HEK293 (cell line): Measurements from ENCODE around the gene THRA.

Experiments used
- CTCF ChIA-PET: fragments of 350-600 bp; formaldehyde crosslinking; extraction: SDS; loops from one replicate; lab custom pipeline; 2021; ENCODE audit warnings: antibody characterized with exemption; lab: Yijun Ruan, JAX
- POLR2A ChIA-PET: fragments of 300-600 bp; formaldehyde crosslinking; extraction: SDS; loops from one replicate; lab custom pipeline; 2020; ENCODE audit warnings: antibody characterized with exemption, inconsistent platforms; lab: Yijun Ruan, JAX
- H3K27ac ChIP-seq: fragments of 200-500 bp; sonication (Bioruptor generic); 2 replicates; pipeline ENCODE4 v1.5.1; 2014; ENCODE audit warnings: low read depth, low read length, control low read depth, inconsistent platforms; ENCODE audit errors: extremely low read depth
- H3K36me3 ChIP-seq, 2 experiments: fragments of 200-500 bp in 1 of 2; sonication (Bioruptor generic) in 1 of 2; 1 replicate in 1 of 2; 2 replicates in 1 of 2; pipeline ENCODE4 v1.5.1; 2014 to 2017; ENCODE audit warnings: inconsistent platforms in 2 of 2, low read length in 2 of 2; ENCODE audit not compliant: control insufficient read depth in 2 of 2, insufficient read depth in 1 of 2
- H3K4me1 ChIP-seq: fragments of 200-500 bp; sonication (Bioruptor generic); 2 replicates; pipeline ENCODE4 v1.5.1; 2014; ENCODE audit warnings: mild to moderate bottlenecking, low read length, inconsistent platforms; ENCODE audit not compliant: control insufficient read depth, insufficient read depth
- H3K4me3 ChIP-seq: 2 replicates; pipeline ENCODE4 v1.5.1; 2011; ENCODE audit warnings: low read depth, mild to moderate bottlenecking, control low read depth, low read length, moderate library complexity
- H3K9me3 ChIP-seq: fragments of 200-500 bp; sonication (Bioruptor generic); 2 replicates; pipeline ENCODE4 v1.5.1; 2014; ENCODE audit warnings: low read depth, low read length, inconsistent platforms; ENCODE audit not compliant: control insufficient read depth, insufficient read depth
- WT1 ChIP-seq: fragments of 450-650 bp; formaldehyde crosslinking; IDR thresholded peaks from 2 replicates; pipeline ENCODE4 v1.5.1; 2016; ENCODE audit warnings: missing biosample characterization, missing genetic modification characterization
- ZNF274 ChIP-seq, 2 experiments: fragments of 200-500 bp in 1 of 2; fragments of 450-650 bp in 1 of 2; sonication (Bioruptor generic) in 1 of 2; formaldehyde crosslinking in 1 of 2; IDR thresholded peaks; 2 replicates each; pipeline versions ENCODE4 v1.5.1 to v1.6.1; 2014 to 2016; ENCODE audit warnings: borderline replicate concordance in 1 of 2, inconsistent platforms in 1 of 2, low read length in 1 of 2, missing biosample characterization in 1 of 2, missing genetic modification characterization in 1 of 2
- ZNF366 ChIP-seq: fragments of 450-650 bp; formaldehyde crosslinking; conservative IDR thresholded peaks from 2 replicates; pipeline ENCODE4 v1.5.1; 2016; ENCODE audit warnings: missing biosample characterization, missing genetic modification characterization
- ZNF558 ChIP-seq: fragments of 450-650 bp; formaldehyde crosslinking; IDR thresholded peaks from 2 replicates; pipeline ENCODE4 v1.5.1; 2016; ENCODE audit warnings: missing biosample characterization, missing genetic modification characterization
- TF ChIP-seq, protein P1 (sequence below): fragments of 450-650 bp; formaldehyde crosslinking; IDR thresholded peaks from 2 replicates; pipeline ENCODE4 v1.5.1; 2017; ENCODE audit warnings: missing biosample characterization, missing genetic modification characterization
- TF ChIP-seq, protein P2 (sequence below): fragments of 450-650 bp; formaldehyde crosslinking; IDR thresholded peaks from 2 replicates; pipeline ENCODE4 v1.5.1; 2016; ENCODE audit warnings: missing biosample characterization, missing genetic modification characterization
- TF ChIP-seq, protein P3 (sequence below): fragments of 450-650 bp; formaldehyde crosslinking; IDR thresholded peaks from 2 replicates; pipeline ENCODE4 v1.5.1; 2016; ENCODE audit warnings: missing biosample characterization, missing genetic modification characterization
- TF ChIP-seq, protein P4 (sequence below): fragments of 450-650 bp; formaldehyde crosslinking; IDR thresholded peaks from 2 replicates; pipeline ENCODE4 v1.5.1; 2016; ENCODE audit warnings: missing biosample characterization, missing genetic modification characterization

The THRA gene

DNA sequence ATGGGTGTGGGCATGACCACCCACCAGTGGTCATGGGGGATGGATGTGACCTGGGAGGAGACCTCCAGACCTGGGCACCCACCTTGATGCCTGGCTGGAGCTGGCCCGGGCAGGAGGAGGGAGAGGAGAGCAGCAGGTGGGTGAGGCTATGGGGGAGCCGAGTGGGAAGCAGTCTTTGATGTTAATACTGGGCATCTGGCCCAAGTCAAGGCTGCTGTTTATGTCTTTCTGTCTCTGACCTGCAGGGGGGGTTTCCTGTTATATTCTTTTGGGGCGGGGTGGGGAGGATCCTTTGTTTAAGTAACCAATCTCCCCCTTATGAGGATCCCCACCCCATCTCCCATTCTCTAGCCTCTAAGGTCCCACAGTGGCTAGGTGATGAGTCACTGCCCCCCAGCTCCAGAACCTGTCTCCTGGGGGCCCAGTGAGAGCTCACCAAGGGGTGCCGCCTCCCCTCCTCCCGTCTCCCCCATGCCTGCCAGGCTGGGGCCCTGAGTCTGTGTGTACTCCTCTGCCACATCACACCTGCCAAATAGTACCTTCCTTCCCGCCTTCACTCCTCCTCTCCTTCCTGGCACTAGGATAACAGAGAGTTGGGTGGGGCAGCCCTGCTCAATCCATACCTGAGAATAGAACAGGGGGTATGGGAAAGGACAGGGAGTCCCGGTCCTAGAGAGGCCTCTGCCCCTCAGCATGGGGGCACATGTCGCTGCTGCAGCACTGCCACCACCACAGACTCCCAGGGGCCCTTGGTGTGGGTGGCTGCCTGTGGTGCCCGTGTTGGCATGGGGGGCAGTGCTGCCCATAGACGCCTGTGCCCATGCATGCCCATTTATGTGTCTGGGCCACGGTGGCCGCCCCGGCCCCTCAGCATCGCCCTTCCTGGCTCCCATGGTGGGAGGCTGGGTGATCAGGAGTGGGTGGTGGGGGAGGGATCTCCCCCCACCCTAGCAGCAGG lies 7.3 kb downstream of the THRA start (continued):
- TF ChIP-seq, protein P1, sequence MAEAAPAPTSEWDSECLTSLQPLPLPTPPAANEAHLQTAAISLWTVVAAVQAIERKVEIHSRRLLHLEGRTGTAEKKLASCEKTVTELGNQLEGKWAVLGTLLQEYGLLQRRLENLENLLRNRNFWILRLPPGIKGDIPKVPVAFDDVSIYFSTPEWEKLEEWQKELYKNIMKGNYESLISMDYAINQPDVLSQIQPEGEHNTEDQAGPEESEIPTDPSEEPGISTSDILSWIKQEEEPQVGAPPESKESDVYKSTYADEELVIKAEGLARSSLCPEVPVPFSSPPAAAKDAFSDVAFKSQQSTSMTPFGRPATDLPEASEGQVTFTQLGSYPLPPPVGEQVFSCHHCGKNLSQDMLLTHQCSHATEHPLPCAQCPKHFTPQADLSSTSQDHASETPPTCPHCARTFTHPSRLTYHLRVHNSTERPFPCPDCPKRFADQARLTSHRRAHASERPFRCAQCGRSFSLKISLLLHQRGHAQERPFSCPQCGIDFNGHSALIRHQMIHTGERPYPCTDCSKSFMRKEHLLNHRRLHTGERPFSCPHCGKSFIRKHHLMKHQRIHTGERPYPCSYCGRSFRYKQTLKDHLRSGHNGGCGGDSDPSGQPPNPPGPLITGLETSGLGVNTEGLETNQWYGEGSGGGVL (tag by site-specific recombination) = peak; percentile 50
- TF ChIP-seq, protein P2, sequence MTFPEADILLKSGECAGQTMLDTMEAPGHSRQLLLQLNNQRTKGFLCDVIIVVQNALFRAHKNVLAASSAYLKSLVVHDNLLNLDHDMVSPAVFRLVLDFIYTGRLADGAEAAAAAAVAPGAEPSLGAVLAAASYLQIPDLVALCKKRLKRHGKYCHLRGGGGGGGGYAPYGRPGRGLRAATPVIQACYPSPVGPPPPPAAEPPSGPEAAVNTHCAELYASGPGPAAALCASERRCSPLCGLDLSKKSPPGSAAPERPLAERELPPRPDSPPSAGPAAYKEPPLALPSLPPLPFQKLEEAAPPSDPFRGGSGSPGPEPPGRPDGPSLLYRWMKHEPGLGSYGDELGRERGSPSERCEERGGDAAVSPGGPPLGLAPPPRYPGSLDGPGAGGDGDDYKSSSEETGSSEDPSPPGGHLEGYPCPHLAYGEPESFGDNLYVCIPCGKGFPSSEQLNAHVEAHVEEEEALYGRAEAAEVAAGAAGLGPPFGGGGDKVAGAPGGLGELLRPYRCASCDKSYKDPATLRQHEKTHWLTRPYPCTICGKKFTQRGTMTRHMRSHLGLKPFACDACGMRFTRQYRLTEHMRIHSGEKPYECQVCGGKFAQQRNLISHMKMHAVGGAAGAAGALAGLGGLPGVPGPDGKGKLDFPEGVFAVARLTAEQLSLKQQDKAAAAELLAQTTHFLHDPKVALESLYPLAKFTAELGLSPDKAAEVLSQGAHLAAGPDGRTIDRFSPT = peak; percentile 99

DNA sequence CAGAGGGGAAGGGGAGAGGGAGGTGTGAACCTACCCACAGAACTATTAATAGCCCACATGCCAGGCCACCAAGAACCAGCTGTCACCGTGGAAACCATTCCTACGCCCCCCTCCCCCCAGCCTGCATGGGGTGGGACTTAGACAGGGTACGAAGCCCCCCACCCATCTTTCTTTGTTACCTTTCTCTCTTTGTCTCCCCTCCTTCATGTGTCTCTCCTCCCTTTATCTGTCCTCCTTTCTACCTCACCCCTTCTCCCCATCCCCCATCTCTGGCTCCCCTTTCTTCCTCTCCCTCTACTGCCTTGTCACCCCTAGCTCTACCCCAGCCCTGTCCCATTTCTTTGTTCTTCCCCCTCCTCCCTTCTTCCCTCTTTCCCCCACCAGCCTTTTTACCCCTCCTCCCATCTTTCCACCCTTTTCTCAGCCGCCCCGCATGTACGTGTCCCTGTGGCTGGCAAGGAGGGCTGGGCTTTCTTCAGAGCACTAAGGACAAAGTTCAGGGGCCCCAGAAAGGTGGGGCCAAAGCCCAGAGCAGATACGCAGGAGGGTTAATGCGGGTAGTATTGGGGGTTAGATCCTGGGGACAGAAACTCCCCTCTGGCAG lies 8.0 kb downstream of the THRA start:
- H3K9me3 ChIP-seq = no peaks in the 10 kb centered on the region
- CTCF ChIA-PET = interaction anchor here (0.6 to 7.4 kb wide), 11 partner anchors 8 to 449 kb away, joined by 3 to 166 read pairs (median 6); partner anchors contain the start of gene THRA
- TF ChIP-seq, protein P3, sequence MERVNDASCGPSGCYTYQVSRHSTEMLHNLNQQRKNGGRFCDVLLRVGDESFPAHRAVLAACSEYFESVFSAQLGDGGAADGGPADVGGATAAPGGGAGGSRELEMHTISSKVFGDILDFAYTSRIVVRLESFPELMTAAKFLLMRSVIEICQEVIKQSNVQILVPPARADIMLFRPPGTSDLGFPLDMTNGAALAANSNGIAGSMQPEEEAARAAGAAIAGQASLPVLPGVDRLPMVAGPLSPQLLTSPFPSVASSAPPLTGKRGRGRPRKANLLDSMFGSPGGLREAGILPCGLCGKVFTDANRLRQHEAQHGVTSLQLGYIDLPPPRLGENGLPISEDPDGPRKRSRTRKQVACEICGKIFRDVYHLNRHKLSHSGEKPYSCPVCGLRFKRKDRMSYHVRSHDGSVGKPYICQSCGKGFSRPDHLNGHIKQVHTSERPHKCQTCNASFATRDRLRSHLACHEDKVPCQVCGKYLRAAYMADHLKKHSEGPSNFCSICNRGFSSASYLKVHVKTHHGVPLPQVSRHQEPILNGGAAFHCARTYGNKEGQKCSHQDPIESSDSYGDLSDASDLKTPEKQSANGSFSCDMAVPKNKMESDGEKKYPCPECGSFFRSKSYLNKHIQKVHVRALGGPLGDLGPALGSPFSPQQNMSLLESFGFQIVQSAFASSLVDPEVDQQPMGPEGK = peak; percentile 76
- TF ChIP-seq, protein P1 (tag by site-specific recombination) = peak; percentile 76
- no peak for TF ChIP-seq ZNF558 (tag by site-specific recombination)
- TF ChIP-seq, protein P2 = 0 out of 2 replicates have a peak, but pooled peaks have one; percentile 9
- peak; percentile 96 for TF ChIP-seq ZNF366 (tag by site-specific recombination)
- no peak for TF ChIP-seq ZNF274 (IDR thresholded peaks at IDR 0.05; ENCODE audit: low read length)
- no peak for TF ChIP-seq ZNF274 (tag by site-specific recombination; IDR thresholded peaks at IDR 0.05; ENCODE audit: borderline replicate concordance)
- TF ChIP-seq, protein P4, sequence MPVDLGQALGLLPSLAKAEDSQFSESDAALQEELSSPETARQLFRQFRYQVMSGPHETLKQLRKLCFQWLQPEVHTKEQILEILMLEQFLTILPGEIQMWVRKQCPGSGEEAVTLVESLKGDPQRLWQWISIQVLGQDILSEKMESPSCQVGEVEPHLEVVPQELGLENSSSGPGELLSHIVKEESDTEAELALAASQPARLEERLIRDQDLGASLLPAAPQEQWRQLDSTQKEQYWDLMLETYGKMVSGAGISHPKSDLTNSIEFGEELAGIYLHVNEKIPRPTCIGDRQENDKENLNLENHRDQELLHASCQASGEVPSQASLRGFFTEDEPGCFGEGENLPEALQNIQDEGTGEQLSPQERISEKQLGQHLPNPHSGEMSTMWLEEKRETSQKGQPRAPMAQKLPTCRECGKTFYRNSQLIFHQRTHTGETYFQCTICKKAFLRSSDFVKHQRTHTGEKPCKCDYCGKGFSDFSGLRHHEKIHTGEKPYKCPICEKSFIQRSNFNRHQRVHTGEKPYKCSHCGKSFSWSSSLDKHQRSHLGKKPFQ = 0 out of 2 replicates have a peak, but pooled peaks have one; percentile 31
- TF ChIP-seq WT1 (tag by site-specific recombination) = peak; percentile 31; the same call in 1 of the 2 replicates
- H3K36me3 ChIP-seq = peaks cover 0 to 12% of the 10 kb centered on the region in 2 experiments; a peak in 1 of 3 replicates
- H3K4me1 ChIP-seq = peaks cover 37% of the 10 kb centered on the region
- H3K27ac ChIP-seq = no peak overlapping the region
- H3K4me3 ChIP-seq = no peak overlapping the region
- POLR2A ChIA-PET = no interaction called here
